Stomach (tissue), 9 donors: ENCODE results near the gene SLC26A9. TPM values are rescaled to one million over a fixed set of nuclear protein-coding genes. Genes with fewer than 3 reads are reported as not detected.

Experiments used
- DNase-seq, 2 donors: peaks; one replicate each; pipeline versions ENCODE4 v3.0.0 to v3.0.0-alpha.2; 2013 to 2019
- H3K27ac ChIP-seq, 5 donors: fragments of 200-600 bp in 4 of 5; sonication (generic) in 4 of 5; one replicate each; pipeline ENCODE4 v1.5.1; 2013 to 2019; ENCODE audit warnings: mild to moderate bottlenecking in 1 of 5, moderate library complexity in 1 of 5
- H3K27me3 ChIP-seq, 3 donors: fragments of 200-600 bp; sonication (generic); one replicate each; pipeline ENCODE4 v1.5.1; 2017 to 2019; ENCODE audit warnings: mixed run types in 1 of 3
- H3K36me3 ChIP-seq, 4 donors: fragments of 200-600 bp; sonication (generic); 1 replicate in 3 of 4; 2 replicates in 1 of 4; pipeline ENCODE4 v1.5.1; 2016 to 2019
- H3K4me1 ChIP-seq, 4 donors: fragments of 200-600 bp; sonication (generic); one replicate each; pipeline ENCODE4 v1.5.1; 2016 to 2019
- H3K4me3 ChIP-seq, 4 donors: fragments of 200-600 bp; sonication (generic) in 3 of 4; one replicate each; pipeline ENCODE4 v1.5.1; 2016 to 2019; ENCODE audit warnings: mild to moderate bottlenecking in 1 of 4
- H3K9me3 ChIP-seq, 4 donors: fragments of 200-600 bp; sonication (generic); one replicate each; pipeline ENCODE4 v1.5.1; 2016 to 2019
- EP300 ChIP-seq: sonication (generic); formaldehyde crosslinking; IDR thresholded peaks from one replicate; pipeline ENCODE4 v1.6.1; 2017; ENCODE audit warnings: antibody characterized with exemption
- POLR2A ChIP-seq, 4 donors: fragments of 450-650 bp; IDR thresholded peaks; one replicate each; pipeline ENCODE4 v1.6.1; 2016; ENCODE audit warnings: antibody characterized with exemption in 4 of 4, control low read depth in 2 of 4, mild to moderate bottlenecking in 1 of 4, moderate library complexity in 1 of 4
- POLR2AphosphoS5 ChIP-seq, 3 donors: sonication (generic); formaldehyde crosslinking; IDR thresholded peaks; one replicate each; pipeline ENCODE4 v1.6.1; 2016; ENCODE audit warnings: antibody characterized with exemption in 3 of 3
- WGBS, 5 donors: extraction: QIAGEN DNeasy Blood & Tissue Kit in 3 of 5; methylation state at CpG; one replicate each; pipeline versions ENCODE4 v1.1.5 to v1.1.7; 2013 to 2018; 5-methylcytosine and 5-hydroxymethylcytosine counted together
- intact Hi-C: fragments of 100-400 bp; cut with DNase I; formaldehyde crosslinking; loops from one replicate; pipeline ENCODE4 v1.15.1; 2023; ENCODE audit warnings: low total_unique reads
- polyA plus RNA-seq, 3 donors: library from polyadenylated mRNA; stranded (reverse); fragments of 200-250 nt; gene quantifications; one replicate each; pipeline ENCODE4 v1.2.3, GENCODE V29; 2013
- total RNA-seq, 5 donors: library from RNA; depleted of rRNA; stranded (reverse); fragments of >200 nt; gene quantifications; one replicate each; pipeline versions ENCODE4 v1.1.0 to v1.2.3, GENCODE V29; 2014 to 2016
- TF ChIP-seq, protein P1 (sequence below), 7 experiments: fragments of 450-650 bp in 4 of 7; fragments of 200-600 bp in 3 of 7; sonication (generic) in 3 of 7; IDR thresholded peaks; one replicate each; pipeline ENCODE4 v1.5.1; 2016 to 2019; ENCODE audit warnings: antibody characterized with exemption in 7 of 7, control low read depth in 2 of 7, mild to moderate bottlenecking in 1 of 7
- donor health status: healthy with polysubstance abuse.
- donor health status: Bipolar disorder and iron deficiency.
- donor health status: healthy.

Gene SLC26A9
- total and polyA plus RNA-seq, 8 donors = 7.9 to 63.0 (median 30.0) TPM; not detected in 1

DNA sequence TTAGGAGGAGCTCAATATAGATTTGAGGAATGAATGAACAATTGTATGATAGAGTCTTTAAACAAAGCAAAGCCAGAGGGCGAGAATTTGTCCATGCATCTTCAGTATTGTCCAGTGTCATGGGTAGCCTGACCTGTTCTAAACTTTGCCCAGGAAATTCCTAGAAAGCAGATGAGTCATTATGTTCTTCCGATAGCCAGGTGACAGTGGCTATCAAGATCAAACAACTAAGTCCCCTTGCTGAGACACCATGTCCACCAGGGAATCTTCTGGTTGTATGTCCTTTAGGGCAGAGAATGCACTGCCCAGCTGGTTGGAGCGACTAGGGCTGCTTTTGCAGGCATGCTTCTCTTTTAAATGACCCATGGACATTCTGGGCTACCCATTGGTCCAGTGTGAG, 1.8 kb upstream of the SLC26A9 start:
- Histone ChIP-seq H3K9me3 (no peaks in the 10 kb centered on the region), H3K27me3 (peaks cover 0 to 37% (median 3%) of the 10 kb centered on the region in 3 donors)

DNA sequence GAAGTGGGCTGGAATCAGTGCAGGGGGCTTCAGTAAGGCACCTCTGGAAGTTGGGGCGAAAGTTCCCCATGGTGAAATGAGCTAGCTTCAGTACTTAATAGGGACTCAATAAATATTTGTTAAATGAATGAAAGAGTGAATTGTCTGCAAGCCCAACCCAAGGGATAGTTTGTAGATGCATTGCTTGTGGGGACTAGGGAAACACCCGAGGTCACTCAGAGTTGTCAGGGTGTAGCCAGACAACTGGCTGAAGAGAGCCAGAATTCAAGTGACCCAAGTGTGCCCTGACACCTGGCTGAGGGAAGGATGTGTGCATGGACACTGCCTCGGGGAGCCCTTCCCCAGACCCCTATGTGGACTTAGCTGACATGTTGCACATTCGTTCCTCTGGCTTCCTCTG, 1.3 kb upstream of the SLC26A9 start:
- Histone ChIP-seq H3K27me3 (peaks cover 0 to 37% (median 3%) of the 10 kb centered on the region in 3 donors), H3K36me3 (no peaks in the 10 kb centered on the region), H3K4me3 (no peak overlapping the region), H3K27ac (no peak overlapping the region), H3K4me1 (peaks cover 6 to 38% (median 26%) of the 10 kb centered on the region in 4 donors), H3K9me3 (no peaks in the 10 kb centered on the region)
- no peak for TF ChIP-seq POLR2A (IDR thresholded peaks at IDR 0.05)
- no peak for TF ChIP-seq EP300
- TF ChIP-seq, protein P1, sequence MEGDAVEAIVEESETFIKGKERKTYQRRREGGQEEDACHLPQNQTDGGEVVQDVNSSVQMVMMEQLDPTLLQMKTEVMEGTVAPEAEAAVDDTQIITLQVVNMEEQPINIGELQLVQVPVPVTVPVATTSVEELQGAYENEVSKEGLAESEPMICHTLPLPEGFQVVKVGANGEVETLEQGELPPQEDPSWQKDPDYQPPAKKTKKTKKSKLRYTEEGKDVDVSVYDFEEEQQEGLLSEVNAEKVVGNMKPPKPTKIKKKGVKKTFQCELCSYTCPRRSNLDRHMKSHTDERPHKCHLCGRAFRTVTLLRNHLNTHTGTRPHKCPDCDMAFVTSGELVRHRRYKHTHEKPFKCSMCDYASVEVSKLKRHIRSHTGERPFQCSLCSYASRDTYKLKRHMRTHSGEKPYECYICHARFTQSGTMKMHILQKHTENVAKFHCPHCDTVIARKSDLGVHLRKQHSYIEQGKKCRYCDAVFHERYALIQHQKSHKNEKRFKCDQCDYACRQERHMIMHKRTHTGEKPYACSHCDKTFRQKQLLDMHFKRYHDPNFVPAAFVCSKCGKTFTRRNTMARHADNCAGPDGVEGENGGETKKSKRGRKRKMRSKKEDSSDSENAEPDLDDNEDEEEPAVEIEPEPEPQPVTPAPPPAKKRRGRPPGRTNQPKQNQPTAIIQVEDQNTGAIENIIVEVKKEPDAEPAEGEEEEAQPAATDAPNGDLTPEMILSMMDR (IDR thresholded peaks at IDR 0.05) = no peak
- TF ChIP-seq POLR2AphosphoS5 (IDR thresholded peaks at IDR 0.05) = no peak
- 63 to 79% (median 67%) methylated on average over 4 of the region's 4 CpGs for WGBS, 5 donors
- peak in 1 of 2 donors; percentile 44 for DNase-seq
- intact Hi-C loops = no loop called here

More for the DNA sequence above, 1.8 kb upstream of the SLC26A9 start:
- intact Hi-C loops = no loop called here
- no peak for TF ChIP-seq EP300
- TF ChIP-seq, protein P1 (IDR thresholded peaks at IDR 0.05) = no peak
- TF ChIP-seq POLR2A (IDR thresholded peaks at IDR 0.05) = no peak
- no peak for TF ChIP-seq POLR2AphosphoS5 (IDR thresholded peaks at IDR 0.05)
- Histone ChIP-seq H3K4me3 (no peak overlapping the region), H3K36me3 (no peaks in the 10 kb centered on the region), H3K27ac (no peak overlapping the region), H3K4me1 (peaks cover 6 to 37% (median 27%) of the 10 kb centered on the region in 4 donors)
- WGBS, 5 donors = 69 to 89% (median 85%) methylated on average over 3 of the region's 3 CpGs
- no peak for DNase-seq

DNA sequence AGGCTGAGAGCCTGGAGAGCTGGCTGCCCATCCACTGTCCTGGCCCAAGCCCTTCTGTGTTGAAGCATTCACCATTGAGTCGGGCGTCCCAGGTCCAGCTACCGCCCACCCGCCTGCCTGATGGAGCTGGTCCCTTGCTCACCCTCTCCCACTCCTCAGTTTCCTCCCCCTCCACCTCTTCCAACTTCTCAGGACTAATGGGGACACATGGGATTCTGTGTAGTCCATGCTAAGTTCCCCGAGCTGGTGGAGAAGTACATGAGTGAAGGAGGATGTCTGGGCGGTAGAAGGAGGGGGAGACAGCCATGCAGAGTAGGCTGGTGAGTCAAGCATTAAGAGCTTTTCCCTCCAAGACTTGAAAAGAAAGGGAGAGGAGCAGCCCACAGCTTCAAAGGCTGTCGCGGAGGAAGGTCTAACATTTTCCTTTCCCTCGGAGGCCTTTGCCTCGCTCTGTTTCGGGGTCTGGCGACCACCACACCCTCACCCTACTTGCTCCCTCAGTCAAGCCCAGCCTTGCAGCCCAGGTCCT, 561 bp downstream of the SLC26A9 start:
- no peaks in the 10 kb centered on the region for H3K9me3 ChIP-seq
- intact Hi-C loops = no loop called here
- no peaks in the 10 kb centered on the region for H3K36me3 ChIP-seq
- H3K27ac ChIP-seq = peak overlapping the region; percentile 30 to 77 (median 71)
- 63 to 82% (median 79%) methylated on average over 12 of the region's 12 CpGs for WGBS, 5 donors
- no peak for DNase-seq
- TF ChIP-seq, protein P1 (IDR thresholded peaks at IDR 0.05) = no peak
- TF ChIP-seq POLR2AphosphoS5 (IDR thresholded peaks at IDR 0.05) (no peak), EP300 (no peak), POLR2A (IDR thresholded peaks at IDR 0.05) (no peak)
- peaks cover 0 to 44% (median 3%) of the 10 kb centered on the region in 3 donors for H3K27me3 ChIP-seq
- peaks cover 6 to 37% (median 22%) of the 10 kb centered on the region in 4 donors for H3K4me1 ChIP-seq
- H3K4me3 ChIP-seq = peak overlapping the region in 3 of 4 donors; percentile 19 to 35 (median 27)

DNA sequence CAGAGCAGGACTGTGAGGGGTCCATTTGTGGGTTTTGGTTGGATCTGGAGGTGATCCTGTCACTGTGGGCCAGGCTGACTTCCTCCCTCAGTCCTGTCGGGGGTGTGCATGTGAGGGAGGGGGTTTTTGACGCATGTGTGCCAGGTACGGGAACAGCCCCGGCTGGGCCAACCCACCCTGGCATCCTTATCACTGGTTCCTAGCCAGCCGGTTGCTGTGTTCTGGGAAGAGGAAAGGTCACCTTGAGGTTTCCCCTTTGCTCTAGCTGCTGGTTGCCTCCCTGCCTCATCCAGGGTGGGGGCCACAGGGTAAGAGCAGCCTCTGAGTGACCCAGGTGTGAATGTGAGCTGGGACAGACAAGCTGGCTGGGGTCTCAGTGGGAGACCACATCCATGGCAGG, 2.5 kb downstream of the SLC26A9 start:
- 34 to 65% (median 53%) methylated on average over 2 to 5 of the region's 5 CpGs for WGBS, 5 donors
- TF ChIP-seq EP300 (no peak), POLR2AphosphoS5 (IDR thresholded peaks at IDR 0.05) (peak in 2 of 3 donors; percentile 35 to 48)
- peaks cover 6 to 30% (median 14%) of the 10 kb centered on the region in 4 donors for H3K4me1 ChIP-seq
- DNase-seq = peak; percentile 54 to 86
- H3K27me3 ChIP-seq = peaks cover 0 to 35% (median 3%) of the 10 kb centered on the region in 3 donors
- peak overlapping the region in 3 of 5 donors; percentile 71 to 77 (median 72) for H3K27ac ChIP-seq
- peak overlapping the region in 1 of 4 donors; percentile 35 for H3K4me3 ChIP-seq
- H3K36me3 ChIP-seq = no peaks in the 10 kb centered on the region
- H3K9me3 ChIP-seq = no peaks in the 10 kb centered on the region
- intact Hi-C loops = no loop called here
